SK-N-SH (cell line): ENCODE measurements around the gene ARHGAP29. TPM values are rescaled to one million over a fixed set of nuclear protein-coding genes. Genes with fewer than 3 reads are reported as not detected.
"Not testable (repeated sequence)": the region's sequence is repeated elsewhere in the genome, so short reads cannot be mapped to it uniquely, and the experiment has no call there.

Experiments
- CTCF ChIA-PET: fragments of 300-600, 350-600 bp; formaldehyde crosslinking; extraction: SDS; loops from one replicate; lab custom pipeline; 2021; lab: Yijun Ruan, JAX
- POLR2A ChIA-PET: fragments of 350-600 bp; sonication (Branson Sonifier 250); formaldehyde crosslinking; extraction: SDS; loops from one replicate; lab custom pipeline; 2020; ENCODE audit warnings: antibody characterized with exemption, inconsistent platforms; lab: Yijun Ruan, JAX
- DNase-seq: peaks from one replicate; pipeline ENCODE4 v3.0.0; 2012
- H2AFZ ChIP-seq: fragments of 200-600 bp; sonication (generic); 2 replicates; pipeline ENCODE4 v1.8.1; 2016; ENCODE audit warnings: antibody characterized with exemption, mild to moderate bottlenecking, low read depth
- H3F3A ChIP-seq: fragments of 200-600 bp; sonication (generic); replicated peaks from 2 replicates; pipeline ENCODE3; 2016; ENCODE audit warnings: antibody characterized with exemption, mild to moderate bottlenecking; ENCODE audit not compliant: insufficient read depth
- H3K27ac ChIP-seq, 2 experiments: fragments of 200-500 bp in 1 of 2; fragments of 200-600 bp in 1 of 2; sonication (Bioruptor generic) in 1 of 2; sonication (generic), shearing (Covaris generic) in 1 of 2; 2 replicates each; pipeline versions ENCODE4 v1.5.1 to v1.6.1; 2014 to 2016; ENCODE audit warnings: low read depth in 2 of 2, inconsistent platforms in 1 of 2, low read length in 1 of 2, mild to moderate bottlenecking in 1 of 2, mixed read lengths in 1 of 2
- H3K27me3 ChIP-seq: fragments of 200-600 bp; sonication (generic), shearing (Covaris generic); 2 replicates; pipeline ENCODE4 v1.6.1; 2016; ENCODE audit warnings: mixed run types; ENCODE audit not compliant: insufficient read depth
- H3K36me3 ChIP-seq, 2 experiments: fragments of 200-500 bp in 1 of 2; fragments of 200-600 bp in 1 of 2; sonication (Bioruptor generic) in 1 of 2; sonication (generic) in 1 of 2; replicated peaks in 1 of 2; 2 replicates each; pipeline versions ENCODE3 to v1.5.1; 2014 to 2016; ENCODE audit warnings: low read length in 1 of 2, mild to moderate bottlenecking in 1 of 2; ENCODE audit not compliant: insufficient read depth in 2 of 2, control insufficient read depth in 1 of 2
- H3K4me1 ChIP-seq, 2 experiments: fragments of 200-500 bp in 1 of 2; fragments of 200-600 bp in 1 of 2; sonication (Bioruptor generic) in 1 of 2; sonication (generic), shearing (Covaris generic) in 1 of 2; 2 replicates each; pipeline versions ENCODE4 v1.5.1 to v1.6.1; 2014 to 2016; ENCODE audit warnings: low read depth in 1 of 2, low read length in 1 of 2, mixed run types in 1 of 2; ENCODE audit not compliant: insufficient read depth in 2 of 2, control insufficient read depth in 1 of 2
- H3K4me2 ChIP-seq: fragments of 200-600 bp; sonication (generic), shearing (Covaris generic); 2 replicates; pipeline ENCODE4 v1.6.1; 2017; ENCODE audit warnings: mixed run types
- H3K4me3 ChIP-seq, 2 experiments: fragments of 200-500 bp in 1 of 2; fragments of 200-600 bp in 1 of 2; sonication (Bioruptor generic) in 1 of 2; sonication (generic), shearing (Covaris generic) in 1 of 2; 2 replicates each; pipeline versions ENCODE4 v1.5.1 to v1.8.1; 2014 to 2016; ENCODE audit warnings: low read depth in 2 of 2, inconsistent platforms in 1 of 2, low read length in 1 of 2, mild to moderate bottlenecking in 1 of 2, mixed read lengths in 1 of 2, moderate library complexity in 1 of 2
- H3K79me2 ChIP-seq: fragments of 200-600 bp; sonication (generic); 2 replicates; pipeline ENCODE4 v1.8.1; 2017; ENCODE audit warnings: mild to moderate bottlenecking; ENCODE audit not compliant: insufficient read depth
- H3K9ac ChIP-seq: fragments of 200-600 bp; sonication (generic); 2 replicates; pipeline ENCODE4 v1.6.1; 2017; ENCODE audit warnings: mixed run types
- H3K9me2 ChIP-seq: fragments of 200-600 bp; sonication (generic); 2 replicates; pipeline ENCODE4 v1.6.1; 2017; ENCODE audit warnings: mixed run types
- H3K9me3 ChIP-seq: fragments of 200-600 bp; sonication (generic); 2 replicates; pipeline ENCODE4 v1.6.1; 2017; ENCODE audit warnings: mixed run types, mild to moderate bottlenecking, moderate library complexity
- H4K20me1 ChIP-seq: fragments of 200-600 bp; sonication (generic); 2 replicates; pipeline ENCODE4 v1.6.1; 2017; ENCODE audit warnings: mild to moderate bottlenecking, mixed run types; ENCODE audit not compliant: insufficient read depth
- CHD2 ChIP-seq: fragments of 150-350 bp; IDR thresholded peaks from 2 replicates; pipeline ENCODE4 v1.6.1; 2018; ENCODE audit warnings: low read length; ENCODE audit not compliant: partially characterized antibody
- EP300 ChIP-seq, 2 experiments: IDR thresholded peaks; 2 replicates each; pipeline versions ENCODE4 v1.4.0 to v1.6.1; 2012; ENCODE audit warnings: borderline replicate concordance in 1 of 2, low read depth in 1 of 2, low read length in 1 of 2
- FOXJ3 ChIP-seq: sonication (generic); formaldehyde crosslinking; IDR thresholded peaks from 2 replicates; pipeline ENCODE4 v1.5.1; 2020; ENCODE audit warnings: mild to moderate bottlenecking, missing genetic modification reagents
- GABPA ChIP-seq: IDR thresholded peaks from 2 replicates; pipeline ENCODE4 v1.4.0; 2012; ENCODE audit warnings: low read depth, mild to moderate bottlenecking
- MXI1 ChIP-seq: IDR thresholded peaks from 2 replicates; pipeline ENCODE4 v1.6.1; 2012; ENCODE audit warnings: mild to moderate bottlenecking, low read depth, low read length, improper control_type of control experiment
- NFIC ChIP-seq: IDR thresholded peaks from 2 replicates; pipeline ENCODE4 v1.4.0; 2012; ENCODE audit warnings: borderline replicate concordance
- POLR2AphosphoS5 ChIP-seq: IDR thresholded peaks from 2 replicates; pipeline ENCODE4 v1.6.1; 2012; ENCODE audit warnings: low read depth, low read length
- RAD21 ChIP-seq: IDR thresholded peaks from 2 replicates; pipeline ENCODE4 v1.6.1; 2012; ENCODE audit warnings: mild to moderate bottlenecking, low read length
- SIN3A ChIP-seq: IDR thresholded peaks from 2 replicates; pipeline ENCODE4 v1.6.1; 2012; ENCODE audit warnings: low read depth, mild to moderate bottlenecking, low read length, moderate library complexity, borderline replicate concordance
- TCF12 ChIP-seq: IDR thresholded peaks from 2 replicates; pipeline ENCODE4 v1.4.0; 2012
- TEAD4 ChIP-seq: IDR thresholded peaks from 2 replicates; pipeline ENCODE4 v1.4.0; 2012; ENCODE audit warnings: mild to moderate bottlenecking, borderline replicate concordance; ENCODE audit not compliant: insufficient read depth
- WGBS: methylation state at CpG from one replicate; pipeline ENCODE4 v1.1.6; 2017; ENCODE audit warnings: low lambda C conversion rate; 5-methylcytosine and 5-hydroxymethylcytosine counted together
- polyA plus RNA-seq, 3 experiments: library from polyadenylated mRNA; depleted of rRNA; stranded (reverse); fragments of >200 nt; gene quantifications; 2 replicates each; pipeline ENCODE4 v1.2.3, GENCODE V29; 2012
- TF ChIP-seq, protein P1 (sequence below): fragments of 200-600 bp; sonication (generic); IDR thresholded peaks from 2 replicates; pipeline ENCODE4 v1.6.1; 2017; ENCODE audit warnings: antibody characterized with exemption, mild to moderate bottlenecking, moderate library complexity

The ARHGAP29 gene
- polyA plus RNA-seq, 1 of the 3 experiments (the other 2 are of a cell fraction), result 20.1 TPM

DNA sequence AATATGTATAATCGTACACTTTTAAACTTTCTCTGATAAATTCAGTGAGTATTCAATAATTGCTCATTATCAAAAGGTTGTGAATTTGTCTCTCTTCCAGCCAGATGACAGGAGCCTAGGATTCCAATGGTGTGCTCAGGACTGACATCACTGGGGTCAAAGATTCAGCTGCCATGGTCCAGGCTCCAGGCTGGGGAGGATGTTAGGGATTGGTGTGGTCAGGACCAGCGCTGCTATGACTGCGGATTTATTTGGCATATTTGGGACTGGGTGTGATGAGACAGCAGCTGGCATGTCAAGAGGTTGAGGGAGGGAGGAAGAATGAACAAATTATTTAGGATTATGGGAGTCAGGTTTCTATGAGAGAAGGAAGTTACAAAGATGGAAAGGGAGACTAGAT is 68.3 kb downstream of the ARHGAP29 start (continued):
- TF ChIP-seq MXI1 (no peak), TEAD4 (no peak), NFIC (no peak), GABPA (no peak), EP300 (IDR thresholded peaks at IDR 0.05; ENCODE audit: borderline replicate concordance in 1 of 2, low read depth in 1 of 2, low read length in 1 of 2) (no peak), CHD2 (no peak), FOXJ3 (CRISPR knock-in tag) (no peak)
- TF ChIP-seq, protein P1, sequence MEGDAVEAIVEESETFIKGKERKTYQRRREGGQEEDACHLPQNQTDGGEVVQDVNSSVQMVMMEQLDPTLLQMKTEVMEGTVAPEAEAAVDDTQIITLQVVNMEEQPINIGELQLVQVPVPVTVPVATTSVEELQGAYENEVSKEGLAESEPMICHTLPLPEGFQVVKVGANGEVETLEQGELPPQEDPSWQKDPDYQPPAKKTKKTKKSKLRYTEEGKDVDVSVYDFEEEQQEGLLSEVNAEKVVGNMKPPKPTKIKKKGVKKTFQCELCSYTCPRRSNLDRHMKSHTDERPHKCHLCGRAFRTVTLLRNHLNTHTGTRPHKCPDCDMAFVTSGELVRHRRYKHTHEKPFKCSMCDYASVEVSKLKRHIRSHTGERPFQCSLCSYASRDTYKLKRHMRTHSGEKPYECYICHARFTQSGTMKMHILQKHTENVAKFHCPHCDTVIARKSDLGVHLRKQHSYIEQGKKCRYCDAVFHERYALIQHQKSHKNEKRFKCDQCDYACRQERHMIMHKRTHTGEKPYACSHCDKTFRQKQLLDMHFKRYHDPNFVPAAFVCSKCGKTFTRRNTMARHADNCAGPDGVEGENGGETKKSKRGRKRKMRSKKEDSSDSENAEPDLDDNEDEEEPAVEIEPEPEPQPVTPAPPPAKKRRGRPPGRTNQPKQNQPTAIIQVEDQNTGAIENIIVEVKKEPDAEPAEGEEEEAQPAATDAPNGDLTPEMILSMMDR, result no peak

DNA sequence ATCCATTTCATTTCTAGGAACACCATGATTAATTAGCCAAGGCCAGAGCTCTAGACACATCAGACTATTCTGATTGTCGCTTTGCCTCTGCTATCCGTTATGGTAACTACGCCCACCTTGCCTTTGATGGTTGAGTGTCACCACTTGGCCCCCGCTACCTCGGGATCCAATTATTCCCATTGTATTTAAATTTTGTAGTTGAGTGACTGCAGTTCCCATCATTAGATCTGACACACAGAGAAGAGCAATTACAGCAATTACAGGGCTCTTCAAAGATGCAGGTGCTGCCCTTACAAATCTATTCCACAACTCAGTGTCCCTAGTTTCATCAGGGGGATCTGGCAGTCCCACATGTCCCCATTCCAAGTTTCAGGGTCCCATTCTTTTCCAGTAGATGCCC is 71.5 kb downstream of the ARHGAP29 start:
- Histone ChIP-seq H3K4me2 (no peak overlapping the region), H3K9me3 (no peaks in the 10 kb centered on the region), H3F3A (no peaks in the 10 kb centered on the region), H4K20me1 (no peaks in the 10 kb centered on the region), H3K79me2 (no peaks in the 10 kb centered on the region), H3K4me3 (no peak overlapping the region), H3K9me2 (no peaks in the 10 kb centered on the region), H3K4me1 (no peaks in the 10 kb centered on the region), H3K36me3 (peaks cover 2 to 9% of the 10 kb centered on the region in 2 experiments), H3K27ac (no peak overlapping the region), H2AFZ (no peak overlapping the region), H3K27me3 (no peaks in the 10 kb centered on the region), H3K9ac (no peak overlapping the region)
- no peak for DNase-seq
- ChIA-PET CTCF (no interaction called here), POLR2A (no interaction called here)
- TF ChIP-seq SIN3A (no peak), POLR2AphosphoS5 (no peak), RAD21 (no peak), TCF12 (no peak)
- WGBS, result 82% methylated on average over 5 of the region's 5 CpGs

DNA sequence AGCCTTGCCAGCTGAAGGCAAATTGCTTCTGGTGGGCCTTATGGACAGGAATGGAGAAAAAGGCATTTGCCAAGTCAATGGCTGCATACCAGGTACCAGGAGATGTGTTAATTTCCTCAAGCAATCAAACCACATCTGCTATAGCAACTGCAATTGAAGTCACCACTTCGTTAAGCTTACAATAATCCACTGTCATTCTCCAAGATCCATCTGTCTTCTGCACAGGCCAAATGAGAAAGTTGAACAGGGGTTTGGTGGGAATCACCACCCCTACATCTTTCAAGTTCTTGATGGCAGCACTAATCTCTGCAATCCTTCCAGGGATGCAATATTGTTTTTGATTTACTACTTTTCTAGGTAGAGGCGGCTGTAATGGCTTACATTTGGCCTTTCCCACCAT is 72.5 kb downstream of the ARHGAP29 start:
- H3K9ac ChIP-seq, H2AFZ ChIP-seq, H3K27me3 ChIP-seq, H3F3A ChIP-seq, H3K27ac ChIP-seq, H4K20me1 ChIP-seq, H3K36me3 ChIP-seq, H3K9me2 ChIP-seq, H3K4me2 ChIP-seq, POLR2A ChIA-PET, H3K9me3 ChIP-seq, CTCF ChIA-PET, H3K4me3 ChIP-seq, H3K79me2 ChIP-seq, DNase-seq, H3K4me1 ChIP-seq: not testable (repeated sequence)
- WGBS, result 72% methylated on average over 2 of the region's 2 CpGs

DNA sequence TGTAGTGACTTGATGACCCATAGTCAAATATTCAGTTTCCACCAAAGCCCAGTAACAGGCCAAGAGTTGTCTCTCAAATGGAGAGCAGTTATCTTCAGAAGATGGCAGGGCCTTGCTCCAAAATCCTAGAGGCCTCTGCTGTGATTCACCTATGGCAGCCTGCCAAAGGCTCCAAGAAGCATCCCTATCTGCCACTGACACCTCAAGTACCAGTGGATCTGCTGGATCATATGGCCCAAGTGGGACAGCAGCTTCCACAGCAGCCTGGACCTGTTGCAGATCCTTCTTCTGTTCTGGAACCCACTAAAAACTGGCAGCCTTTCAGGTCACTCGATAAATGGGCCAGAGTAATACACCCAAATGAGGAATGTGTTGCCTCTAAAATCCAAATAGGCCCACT is 73.3 kb downstream of the ARHGAP29 start:
- H3K9ac ChIP-seq, H3K27ac ChIP-seq, POLR2A ChIA-PET, DNase-seq, H3K4me1 ChIP-seq, H4K20me1 ChIP-seq, H3K9me2 ChIP-seq, H3K4me2 ChIP-seq, H3K27me3 ChIP-seq, H3K9me3 ChIP-seq, H2AFZ ChIP-seq, H3K36me3 ChIP-seq, H3F3A ChIP-seq, H3K4me3 ChIP-seq, H3K79me2 ChIP-seq: not testable (repeated sequence)
- WGBS, result 86% methylated on average over 1 of the region's 1 CpG
- CTCF ChIA-PET, result interaction anchor here (0.6 kb wide), 1 partner anchor 59 kb away, joined by 4 read pairs; no protein-coding TSS in a partner anchor

DNA sequence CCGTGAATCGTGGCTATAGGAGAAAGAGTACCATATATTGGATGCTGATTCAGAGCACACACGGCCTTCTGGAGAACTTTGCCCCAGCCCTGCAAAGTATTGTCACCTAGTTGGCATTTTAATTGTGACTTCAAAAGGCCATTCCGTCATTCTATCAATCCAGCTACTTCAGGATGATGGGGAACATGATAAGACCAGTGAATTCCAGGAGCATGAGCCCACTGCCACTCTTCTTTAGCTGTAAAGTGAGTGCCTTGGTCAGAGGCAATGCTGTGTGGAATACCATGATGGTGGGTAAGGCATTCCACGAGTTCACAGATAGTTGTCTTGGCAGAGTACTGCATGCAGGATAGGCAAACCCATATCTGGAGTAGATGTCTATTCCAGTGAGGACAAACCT is 74.1 kb downstream of the ARHGAP29 start:
- CTCF ChIA-PET, result interaction anchor here (0.6 kb wide), 1 partner anchor 60 kb away, joined by 4 read pairs; no protein-coding TSS in a partner anchor
- H3K27me3 ChIP-seq, H3K4me3 ChIP-seq, H3K36me3 ChIP-seq, H2AFZ ChIP-seq, POLR2A ChIA-PET, H4K20me1 ChIP-seq, H3K27ac ChIP-seq, H3K79me2 ChIP-seq, DNase-seq, H3K9me3 ChIP-seq, H3K9me2 ChIP-seq, H3K9ac ChIP-seq, H3K4me2 ChIP-seq, H3K4me1 ChIP-seq, H3F3A ChIP-seq: not testable (repeated sequence)
- WGBS, result 77% methylated on average over 5 of the region's 5 CpGs
